HuH-7 (cell line): ENCODE measurements around the gene LRRC4.
A peak's percentile ranks its signal among the peaks of the same experiment; 100 is the strongest.

Experiments used
- DNase-seq: peaks from one replicate; pipeline ENCODE4 v3.0.0; 2011; ENCODE audit warnings: low spot score

LRRC4 gene, protein sequence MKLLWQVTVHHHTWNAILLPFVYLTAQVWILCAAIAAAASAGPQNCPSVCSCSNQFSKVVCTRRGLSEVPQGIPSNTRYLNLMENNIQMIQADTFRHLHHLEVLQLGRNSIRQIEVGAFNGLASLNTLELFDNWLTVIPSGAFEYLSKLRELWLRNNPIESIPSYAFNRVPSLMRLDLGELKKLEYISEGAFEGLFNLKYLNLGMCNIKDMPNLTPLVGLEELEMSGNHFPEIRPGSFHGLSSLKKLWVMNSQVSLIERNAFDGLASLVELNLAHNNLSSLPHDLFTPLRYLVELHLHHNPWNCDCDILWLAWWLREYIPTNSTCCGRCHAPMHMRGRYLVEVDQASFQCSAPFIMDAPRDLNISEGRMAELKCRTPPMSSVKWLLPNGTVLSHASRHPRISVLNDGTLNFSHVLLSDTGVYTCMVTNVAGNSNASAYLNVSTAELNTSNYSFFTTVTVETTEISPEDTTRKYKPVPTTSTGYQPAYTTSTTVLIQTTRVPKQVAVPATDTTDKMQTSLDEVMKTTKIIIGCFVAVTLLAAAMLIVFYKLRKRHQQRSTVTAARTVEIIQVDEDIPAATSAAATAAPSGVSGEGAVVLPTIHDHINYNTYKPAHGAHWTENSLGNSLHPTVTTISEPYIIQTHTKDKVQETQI

DNA sequence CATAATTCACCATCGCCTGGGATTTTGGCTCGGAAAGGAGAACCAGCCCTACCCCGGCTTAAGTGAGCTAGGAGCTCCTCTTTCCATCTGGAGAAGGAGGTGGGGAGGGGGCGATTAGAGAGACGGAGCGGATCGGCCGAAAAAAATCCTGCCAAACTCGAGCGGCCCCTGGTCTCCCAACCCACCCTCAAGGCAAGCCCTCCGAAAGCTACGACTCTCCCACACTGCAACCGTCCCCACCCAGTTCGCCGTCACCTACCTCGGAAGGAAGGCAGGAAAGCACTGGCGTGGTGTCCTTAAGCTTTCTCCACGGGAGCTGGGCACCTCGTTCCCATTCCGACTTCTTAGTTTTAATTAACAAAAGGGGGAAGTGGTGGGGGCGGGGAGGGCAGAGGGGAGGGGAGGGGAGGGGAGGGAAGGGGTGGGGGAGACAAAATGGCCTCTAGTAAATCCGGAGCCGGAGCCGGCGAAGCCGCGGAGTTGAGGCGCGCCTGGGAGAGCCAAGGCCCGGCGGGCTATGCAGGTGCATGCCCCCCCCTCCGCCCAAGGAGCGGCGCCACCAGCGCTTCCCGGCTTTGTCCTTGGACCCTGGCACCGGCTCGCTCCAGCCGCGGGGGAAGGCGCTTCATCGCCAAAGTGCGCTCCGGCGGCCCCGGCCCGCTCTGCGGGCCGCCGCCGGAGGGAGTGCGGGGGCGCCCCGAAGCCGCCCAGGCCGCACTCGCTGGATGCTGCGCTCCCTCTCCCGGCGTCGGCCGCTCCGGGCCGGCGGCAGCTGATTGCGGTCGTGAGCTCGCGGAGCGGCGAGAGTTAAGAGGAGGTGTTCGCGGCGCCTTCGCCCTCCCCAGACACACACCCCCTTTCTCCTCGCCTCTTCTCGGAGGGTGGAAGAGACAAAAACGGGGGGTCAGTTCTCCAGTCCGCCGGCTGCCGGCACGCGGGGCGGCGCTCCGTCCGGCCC lies at the start of gene LRRC4:
LRRC4 (minus strand) TSS at position 784 of the 958 bp plus-strand sequence. CDS start 797 bp downstream, outside the sequence.
- no peak for DNase-seq

DNA sequence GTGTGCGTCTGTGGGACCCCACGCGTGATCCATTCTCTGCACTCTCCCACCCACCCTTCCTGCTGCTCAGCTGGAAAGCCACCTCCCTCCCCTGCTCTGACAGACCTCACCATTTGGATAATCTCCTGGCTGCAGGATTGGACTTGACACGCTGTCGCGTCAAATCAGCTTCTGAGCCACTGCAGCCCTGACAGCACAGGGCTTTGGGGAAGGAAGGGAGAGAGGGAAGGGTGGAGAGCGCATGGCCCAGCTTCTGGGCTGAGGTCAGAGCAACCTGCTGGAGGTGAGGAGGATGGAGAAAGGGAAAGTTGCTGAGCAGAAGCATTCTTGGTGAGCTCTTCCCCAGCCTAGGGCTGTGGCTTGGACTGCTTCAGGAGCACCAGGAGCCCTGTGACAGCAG lies 48.9 kb upstream of the LRRC4 start:
- DNase-seq: no peak

DNA sequence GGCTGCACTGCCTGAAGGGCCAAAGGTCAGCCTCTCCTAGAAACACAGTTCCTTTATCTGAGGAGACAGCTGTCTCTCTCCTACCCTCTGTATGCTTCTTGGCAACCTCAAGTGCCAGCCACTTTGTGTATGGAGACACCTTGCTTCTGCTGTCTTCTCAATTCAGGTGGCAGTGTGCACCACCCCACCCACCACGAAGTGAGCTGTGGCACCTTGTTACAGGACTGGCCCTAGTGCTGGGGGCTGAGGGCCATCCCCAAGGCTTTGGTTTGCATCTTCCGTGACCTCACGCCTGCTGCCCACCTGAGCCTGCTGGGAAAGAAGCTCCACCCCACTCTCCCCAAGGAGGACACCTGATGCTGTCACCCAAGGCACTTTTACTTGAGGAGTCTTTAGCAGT lies 47.1 kb upstream of the LRRC4 start:
- no peak for DNase-seq

DNA sequence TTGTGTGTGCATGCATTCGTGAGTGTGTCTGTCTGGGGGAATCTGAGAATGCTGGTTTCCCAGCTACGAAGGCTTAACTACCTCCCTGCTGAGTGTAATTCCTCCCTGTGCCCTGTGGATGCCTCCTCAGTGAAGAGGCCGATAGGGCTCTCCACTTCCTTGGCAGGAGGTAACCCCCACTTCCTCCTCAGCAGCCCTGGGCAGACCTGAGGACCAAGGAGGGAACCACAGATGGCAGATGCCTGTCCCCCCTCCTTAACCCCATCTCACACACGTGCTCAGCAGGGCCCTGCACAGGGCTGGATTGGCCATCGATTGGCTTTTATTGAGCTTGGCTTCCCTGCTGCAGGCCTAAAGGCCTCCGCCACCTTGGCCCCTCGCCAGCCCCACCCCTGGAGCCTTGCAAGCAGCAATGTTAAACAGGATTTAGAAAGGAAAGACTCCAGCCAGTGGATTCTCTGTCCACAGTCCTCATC lies 45.6 kb upstream of the LRRC4 start:
- no peak for DNase-seq

DNA sequence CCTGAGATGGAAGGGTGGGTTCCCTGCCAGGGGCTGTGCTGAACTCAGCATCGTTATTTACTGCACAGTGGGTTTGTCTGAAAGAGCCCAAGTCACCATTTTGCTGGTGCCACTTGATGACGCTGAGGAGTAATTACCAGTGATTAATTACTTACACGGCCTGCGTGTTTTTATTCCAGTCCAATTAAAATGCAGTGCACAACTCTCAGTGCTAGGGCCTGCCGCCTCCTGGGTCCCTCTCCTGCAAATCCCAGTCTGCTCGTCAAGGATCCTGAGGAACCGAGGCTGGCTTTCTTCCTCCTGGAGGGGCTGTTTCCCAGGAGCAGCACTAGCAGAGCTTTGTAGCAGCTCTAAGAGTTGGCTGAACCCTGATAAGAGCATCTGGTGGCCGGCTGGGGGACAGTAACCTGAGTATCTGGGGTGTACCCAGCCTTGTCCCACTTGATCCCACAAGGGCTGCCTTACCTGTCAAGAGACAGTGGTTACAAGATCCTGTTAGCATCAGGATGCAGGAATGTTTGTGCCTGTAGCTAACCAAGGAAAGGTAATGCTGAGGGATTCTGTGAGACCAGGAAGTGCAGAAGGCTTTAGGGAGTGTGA lies 45.1 kb upstream of the LRRC4 start:
- no peak for DNase-seq

DNA sequence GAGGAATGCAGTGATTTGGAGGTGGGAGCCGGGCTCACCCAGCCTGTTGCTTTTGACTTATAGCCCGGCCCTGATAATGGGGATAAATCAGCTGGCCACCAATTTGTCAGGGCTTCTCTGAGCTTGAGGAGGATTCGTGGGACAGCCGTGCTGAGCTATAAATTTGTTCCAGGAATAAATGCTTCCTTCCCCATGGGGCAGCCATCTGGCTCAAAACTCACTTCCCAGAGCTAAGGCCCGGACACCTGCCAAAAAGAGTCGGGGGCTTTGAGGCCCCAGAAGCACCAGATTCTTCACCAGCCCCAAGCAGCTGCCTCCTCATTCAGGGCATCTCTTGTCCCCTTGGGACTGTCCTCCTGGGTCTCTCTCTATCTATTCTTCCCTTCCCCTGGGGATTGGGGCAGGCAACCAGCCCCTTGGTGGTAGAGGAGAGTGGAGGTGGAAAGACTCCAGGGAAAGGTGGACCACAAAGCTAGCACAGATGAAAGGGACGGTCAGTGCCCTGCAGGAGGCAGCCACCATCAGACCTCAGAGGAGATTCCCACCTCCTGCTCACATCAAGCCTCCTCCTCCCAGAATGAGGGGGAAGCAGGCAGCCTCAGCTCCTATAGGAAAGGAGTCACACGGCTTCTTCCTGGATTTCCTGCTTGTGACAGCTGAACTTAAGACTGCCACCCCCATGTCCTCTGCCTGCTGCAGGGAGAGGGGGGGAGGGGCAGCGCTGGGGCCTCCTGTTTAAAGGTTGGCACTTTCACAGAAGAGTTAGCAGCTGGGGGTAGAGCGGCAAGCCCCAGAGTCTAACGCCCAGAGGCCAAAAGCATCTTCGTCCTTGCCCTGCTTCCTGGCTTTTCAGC lies 44.2 kb upstream of the LRRC4 start:
- no peak for DNase-seq

DNA sequence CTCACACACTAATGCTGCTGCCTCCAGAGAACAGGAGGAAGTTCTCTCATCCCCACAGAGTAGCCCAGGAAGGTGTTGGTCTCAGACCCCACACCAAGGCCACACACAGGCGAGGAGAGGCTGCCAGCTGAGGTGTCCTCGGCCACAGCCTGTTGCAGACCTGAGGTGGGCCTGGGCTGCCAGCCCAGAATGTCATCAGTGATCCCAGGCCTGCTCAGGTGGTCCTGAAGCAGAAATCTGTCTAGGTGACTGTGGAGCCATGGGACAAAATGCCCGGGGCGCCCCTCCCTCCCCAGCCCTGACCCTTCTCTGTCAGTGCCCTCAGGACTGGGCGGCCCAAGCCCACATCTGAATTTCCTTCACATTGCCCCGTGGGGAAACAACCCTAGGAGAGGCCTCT lies 43.5 kb upstream of the LRRC4 start:
- no peak for DNase-seq

DNA sequence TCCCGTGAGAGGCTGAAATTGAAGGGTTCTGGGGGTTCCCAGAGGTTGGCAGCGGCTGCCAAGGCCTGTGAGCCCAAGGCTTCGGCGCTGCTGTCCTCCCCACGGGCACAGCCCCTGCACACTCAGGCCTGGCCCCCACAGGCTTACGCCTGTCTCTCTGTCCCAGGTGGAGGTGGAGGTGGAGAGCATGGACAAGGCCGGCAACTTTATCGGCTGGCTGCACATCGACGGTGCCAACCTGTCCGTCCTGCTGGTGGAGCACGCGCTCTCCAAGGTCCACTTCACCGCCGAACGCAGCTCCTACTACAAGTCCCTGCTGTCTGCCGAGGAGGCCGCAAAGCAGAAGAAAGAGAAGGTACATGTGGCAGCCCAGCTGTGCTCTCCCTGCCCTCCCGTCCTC lies 43.1 kb upstream of the LRRC4 start:
- no peak for DNase-seq

DNA sequence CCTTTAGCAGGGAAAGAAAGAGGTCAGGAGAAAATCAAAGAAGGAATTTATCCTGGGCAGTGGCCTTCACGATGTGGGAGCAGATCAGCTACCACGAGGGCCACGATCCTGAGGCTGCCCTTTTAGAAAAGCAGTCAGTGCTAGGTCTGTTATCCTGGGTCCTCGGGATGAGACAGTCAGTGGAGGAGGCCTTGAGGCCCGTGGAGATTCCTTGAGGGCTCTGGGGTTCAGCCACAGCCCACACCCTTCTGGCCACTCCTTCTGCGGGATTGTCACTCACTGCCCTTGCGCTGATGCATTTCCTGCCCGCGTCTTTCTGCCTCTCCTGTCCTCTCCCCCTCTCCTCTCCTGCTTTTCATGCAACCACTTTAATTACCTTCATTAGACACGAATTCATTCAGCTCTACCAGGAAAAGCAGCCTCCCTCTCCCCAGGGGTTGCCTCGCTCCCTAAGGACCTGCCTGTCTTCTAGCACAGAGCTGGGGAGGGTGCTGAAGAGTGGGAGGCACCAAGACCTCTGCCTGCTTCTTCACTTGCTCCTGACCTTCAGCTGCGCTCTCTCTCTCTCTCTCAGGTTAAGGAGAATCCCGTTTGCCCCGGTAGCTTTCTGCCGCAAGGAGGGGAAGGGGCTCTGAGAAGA lies 42.6 kb upstream of the LRRC4 start:
- no peak for DNase-seq

DNA sequence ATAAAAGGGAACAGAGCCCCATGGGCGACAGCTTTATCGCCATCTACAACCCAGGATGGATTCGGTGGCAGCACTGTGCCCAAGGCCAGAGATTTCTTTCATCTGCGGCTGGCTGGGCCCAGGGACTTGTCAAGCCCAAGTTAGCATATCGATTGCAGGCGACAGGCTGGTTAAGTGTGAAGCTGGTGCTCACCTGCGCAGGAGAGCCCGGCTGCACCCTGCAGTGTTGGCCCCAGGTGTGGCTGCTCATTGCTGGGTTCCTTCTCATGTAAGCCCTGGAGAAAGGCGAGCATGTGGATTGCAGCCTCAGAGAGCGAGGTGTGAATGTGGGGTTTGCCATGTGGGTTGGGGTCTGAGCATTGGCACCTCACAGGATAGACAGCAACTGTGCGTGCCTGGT lies 40.6 kb upstream of the LRRC4 start:
- no peak for DNase-seq

DNA sequence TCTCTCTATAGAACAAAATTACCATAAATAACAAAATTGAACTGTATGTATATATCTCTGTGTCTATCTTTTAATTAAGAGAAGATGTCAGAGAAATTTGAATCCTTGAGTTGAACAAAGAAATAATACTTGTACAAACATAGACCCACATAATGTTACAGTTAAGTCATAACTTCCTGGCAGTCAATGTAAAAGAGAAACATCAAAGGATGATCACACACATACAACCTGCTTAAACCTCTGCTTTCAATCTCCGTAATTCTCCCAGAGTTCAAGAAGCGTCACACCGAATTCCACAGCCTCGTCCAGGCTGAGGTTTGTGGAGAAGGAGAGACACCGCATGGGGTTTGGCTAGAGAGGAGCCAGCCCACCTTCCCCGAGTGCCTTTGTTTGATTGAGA lies 40.1 kb upstream of the LRRC4 start:
- DNase-seq: no peak

DNA sequence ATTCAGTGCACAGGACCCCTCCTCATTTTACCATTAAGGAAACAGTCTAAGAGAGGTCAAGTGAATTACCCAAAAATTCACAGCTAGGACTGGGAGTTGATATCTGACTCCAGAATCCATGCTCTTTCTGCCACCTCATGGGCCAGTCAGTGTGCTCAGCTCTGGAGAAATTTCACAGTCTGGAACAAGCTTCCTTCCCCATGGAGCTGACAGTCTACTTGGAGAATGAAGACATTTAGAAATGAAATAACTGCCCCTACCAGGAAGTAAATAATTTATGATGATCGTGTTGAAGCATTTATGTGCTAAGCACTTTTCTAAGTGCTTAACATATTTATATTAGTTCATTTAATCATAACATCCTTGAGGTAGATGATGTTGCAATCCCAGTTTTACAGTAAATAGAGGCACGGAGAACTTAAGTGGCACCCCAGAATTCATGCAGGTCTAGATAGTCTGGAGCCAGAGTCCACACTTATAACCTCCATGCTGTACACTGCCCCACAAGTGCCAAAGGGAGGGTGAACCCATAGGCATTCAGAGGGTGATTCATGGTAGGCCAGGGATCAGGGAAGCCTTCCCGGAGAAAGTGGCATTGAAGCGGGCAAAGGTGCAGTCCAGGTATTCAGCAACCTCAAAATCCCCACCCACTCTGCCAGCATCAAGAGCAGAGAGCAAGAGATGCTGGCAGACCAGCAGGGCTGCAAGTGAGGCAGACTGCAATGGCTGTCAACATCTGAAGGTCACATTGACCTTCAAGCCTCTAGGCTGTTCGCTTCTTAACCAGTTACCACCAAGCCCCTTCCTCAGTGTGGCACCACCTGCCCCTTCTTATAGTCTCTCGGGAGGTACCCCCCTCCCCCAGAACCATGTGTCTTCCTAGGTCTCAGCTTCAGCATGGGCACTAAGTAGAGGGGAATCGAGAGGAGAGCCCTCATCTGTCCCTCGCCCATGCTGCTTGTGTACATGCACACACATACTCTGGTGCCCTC lies 38.4 kb upstream of the LRRC4 start:
- no peak for DNase-seq

DNA sequence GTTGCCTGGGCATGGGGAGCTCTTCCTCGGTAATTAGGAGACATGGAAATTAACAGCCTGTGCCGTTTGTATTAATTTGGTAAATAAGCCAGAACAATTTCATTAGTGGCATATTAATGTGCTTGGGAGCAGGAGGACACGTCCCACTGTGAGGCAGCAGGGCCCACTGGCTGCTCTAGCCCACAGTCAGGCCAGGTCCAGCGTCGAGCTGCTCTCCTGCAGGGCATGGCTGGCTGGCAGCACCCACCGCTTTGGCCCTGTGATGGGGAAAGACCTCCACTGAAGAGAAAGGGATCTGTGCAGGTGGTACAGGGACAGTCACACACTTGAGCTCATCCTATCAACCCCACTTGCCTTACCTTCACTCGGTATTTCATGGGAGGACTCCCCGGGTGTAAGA lies 37.5 kb upstream of the LRRC4 start:
- DNase-seq: no peak

DNA sequence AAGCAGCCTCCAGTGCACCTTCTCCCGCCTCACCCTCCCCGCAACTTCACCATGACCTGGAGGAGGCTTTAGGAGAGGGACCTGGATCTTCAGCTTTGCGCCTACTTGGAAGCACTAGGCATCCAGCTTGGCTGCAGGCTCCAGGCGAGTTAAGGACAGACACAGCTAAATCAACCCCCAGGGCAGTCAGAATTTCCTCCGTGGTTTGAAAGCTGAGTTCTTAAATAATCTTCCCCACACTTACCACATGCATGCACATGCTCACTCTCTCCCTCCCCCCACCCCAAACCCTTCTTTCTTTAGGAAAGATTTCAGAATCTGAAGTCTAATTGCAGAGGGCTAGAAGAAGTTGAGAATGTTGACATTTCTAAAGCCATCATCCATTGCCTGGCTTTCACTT lies 36.7 kb upstream of the LRRC4 start:
- DNase-seq: no peak

DNA sequence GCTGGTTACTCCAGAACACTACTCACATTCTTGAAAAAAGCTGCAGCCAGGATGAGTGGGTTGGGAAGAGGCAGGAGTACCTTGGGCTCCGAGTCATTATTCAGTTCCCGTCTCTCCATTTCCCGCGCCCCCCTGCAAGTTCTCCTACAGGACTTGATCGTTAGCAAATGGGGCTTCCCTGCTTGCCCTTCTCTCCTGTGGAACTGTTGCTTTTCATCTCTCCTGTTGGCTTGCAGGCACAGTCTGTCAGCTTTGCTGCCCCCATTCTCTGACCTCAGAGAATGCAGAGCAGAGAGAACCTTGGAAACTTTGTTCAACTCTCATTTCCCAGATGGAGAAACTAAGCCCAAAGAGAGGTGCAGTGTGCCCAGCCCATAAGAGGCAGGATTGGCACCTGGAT lies 35.6 kb upstream of the LRRC4 start:
- DNase-seq: no peak

DNA sequence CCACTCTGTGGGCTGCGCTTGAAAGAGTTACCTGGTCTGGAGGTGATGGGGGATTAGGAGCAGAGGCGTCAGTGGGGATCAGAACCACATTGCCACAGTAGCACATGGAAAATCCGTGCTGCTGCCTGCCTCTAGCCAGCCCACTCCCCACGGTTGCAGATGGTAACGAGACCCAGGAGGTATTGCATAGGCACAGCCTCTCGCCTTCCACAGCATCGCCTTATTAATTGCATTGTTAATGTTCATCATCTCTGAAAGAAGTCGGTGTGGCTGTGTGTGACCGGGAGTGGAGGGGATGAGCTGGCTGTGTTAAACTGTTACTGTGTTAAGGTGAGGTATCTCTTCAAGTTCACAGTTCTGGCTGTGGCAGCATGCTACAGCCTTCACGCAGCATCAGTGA lies 35.2 kb upstream of the LRRC4 start:
- no peak for DNase-seq

DNA sequence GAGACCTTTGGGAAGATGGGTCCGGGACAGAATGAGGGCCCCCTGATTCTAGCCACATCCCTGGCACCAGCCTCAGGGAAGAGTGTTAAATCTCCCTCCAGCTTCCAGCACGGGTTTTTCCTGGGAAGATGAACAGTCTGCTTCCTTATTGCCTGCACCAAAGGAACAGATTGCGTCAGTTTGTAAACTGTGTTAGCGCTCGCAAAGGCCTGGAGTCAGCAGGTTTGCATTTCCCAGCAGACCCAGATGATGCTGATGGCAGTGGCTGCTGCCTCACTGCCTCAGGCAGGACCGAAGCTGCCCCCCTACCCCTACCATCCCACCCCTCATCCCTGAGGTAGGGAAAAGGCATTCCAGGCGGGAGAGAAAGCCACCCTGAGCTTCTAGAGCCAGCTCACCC lies 34.6 kb upstream of the LRRC4 start:
- DNase-seq: peak; percentile 29

DNA sequence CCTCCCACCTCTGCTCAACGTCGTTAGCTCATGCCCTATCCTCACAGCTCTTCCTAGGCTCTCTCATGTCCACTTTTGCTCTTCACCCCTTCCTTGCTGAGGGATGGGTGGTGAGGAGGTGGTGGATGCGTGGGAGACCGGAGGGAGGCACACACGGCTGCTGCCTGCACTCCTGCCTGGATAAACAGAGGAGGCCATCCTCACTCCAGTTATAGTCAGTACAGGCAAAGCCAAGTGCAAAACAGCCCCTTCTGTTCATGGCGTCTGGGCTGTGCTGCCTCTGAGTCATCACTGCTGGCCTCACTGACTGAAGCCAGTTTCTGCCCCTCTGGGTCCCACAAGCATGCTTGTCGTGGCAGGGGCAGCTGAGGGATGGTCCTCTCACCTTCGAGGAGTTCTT lies 31.9 kb upstream of the LRRC4 start:
- no peak for DNase-seq

DNA sequence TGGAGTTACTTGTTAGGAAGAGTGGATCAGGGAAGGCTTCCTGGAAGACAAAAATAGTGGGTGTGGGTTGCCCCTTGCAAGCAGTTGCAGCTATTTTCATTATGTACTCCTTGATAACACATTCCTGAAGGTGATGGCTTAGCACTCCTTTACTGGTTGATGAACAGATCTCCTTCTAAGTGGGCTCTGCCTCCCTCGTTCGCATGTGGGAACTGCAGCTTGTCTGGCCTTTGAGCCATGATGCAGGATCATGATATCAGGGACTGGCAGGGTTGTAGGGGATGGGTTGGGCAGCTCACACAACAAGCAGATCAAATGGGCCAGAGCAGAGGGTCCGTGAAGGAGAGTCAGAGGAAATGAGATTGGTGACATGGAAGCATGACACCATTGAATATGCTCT lies 28.8 kb upstream of the LRRC4 start:
- DNase-seq: no peak
